Skin of body (tissue), 2 donors: ENCODE results near the gene MEOX1. TPM values are rescaled to one million over a fixed set of nuclear protein-coding genes. Genes with fewer than 3 reads are reported as not detected.
"Not testable (repeated sequence)": the region's sequence is repeated elsewhere in the genome, so short reads cannot be mapped to it uniquely, and the experiment has no call there.

Experiments used
- DNase-seq: peaks from one replicate; lab custom pipeline; 2025; lab: John Stamatoyannopoulos, UW
- total RNA-seq: library from RNA; depleted of rRNA; stranded (reverse); fragments of >200 nt; gene quantifications from one replicate; pipeline ENCODE4 v1.2.3, GENCODE V29; 2014

MEOX1 gene
- total RNA-seq, 1 donor from 2014 or later, result 10.9 TPM

DNA sequence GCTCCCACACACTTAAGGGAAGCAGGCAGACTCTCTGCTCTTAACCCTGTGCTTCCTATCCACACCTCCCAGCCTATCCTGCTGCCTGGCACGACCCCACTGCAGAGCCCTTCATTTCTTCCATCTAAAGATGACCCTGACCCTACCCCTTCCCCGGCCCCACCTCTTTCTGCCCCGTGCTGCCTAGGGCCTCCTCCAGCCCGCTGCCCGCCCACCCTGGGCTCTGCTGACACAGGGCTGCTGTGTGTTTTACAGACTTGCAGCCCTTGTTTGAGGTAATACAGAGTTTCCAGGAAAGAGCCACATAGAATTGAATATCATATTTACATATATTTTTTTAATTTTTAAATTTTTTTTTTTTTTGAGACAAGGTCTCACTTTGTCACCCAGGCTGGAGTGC, 42.0 kb downstream of the MEOX1 start:
- DNase-seq, result no peak

DNA sequence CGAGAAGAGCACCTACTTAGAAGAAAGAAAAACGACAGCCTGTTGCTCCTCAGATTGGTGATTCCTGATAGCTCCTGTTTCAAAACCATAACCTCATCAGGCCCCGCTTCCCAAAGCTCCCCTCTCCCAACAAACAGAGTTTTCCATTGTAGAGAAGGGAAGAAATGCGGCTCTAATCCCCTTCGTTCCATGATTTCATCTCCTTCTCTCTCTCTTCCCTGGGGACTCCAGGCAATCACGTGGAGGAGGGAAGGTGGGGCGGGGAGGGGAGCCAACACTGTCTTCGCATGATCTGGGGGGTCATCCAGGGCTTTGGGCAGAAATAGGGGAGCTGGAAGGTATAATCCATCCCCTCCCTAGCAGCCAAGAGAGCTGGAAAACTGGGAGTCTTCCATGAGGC, 43.4 kb downstream of the MEOX1 start:
- no peak for DNase-seq

DNA sequence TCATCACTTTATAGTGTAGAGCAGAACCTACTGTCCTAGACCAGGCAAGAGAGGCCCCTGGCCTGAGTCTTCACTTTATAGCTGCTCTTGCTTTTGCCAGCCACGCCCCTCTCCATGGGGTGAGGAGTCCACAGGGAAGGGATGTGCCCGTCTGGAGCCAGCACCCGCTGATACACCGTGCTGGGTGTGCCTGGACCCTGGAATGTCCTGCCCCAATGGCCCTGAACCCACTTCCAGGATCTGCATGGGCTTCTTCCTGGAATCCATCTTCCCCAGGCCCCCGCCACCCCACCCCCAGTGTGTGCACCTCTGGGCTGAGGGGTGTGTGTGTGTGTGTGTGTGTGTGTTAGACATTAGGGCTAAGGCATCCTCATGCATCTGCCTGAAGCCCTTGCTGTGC, 44.9 kb downstream of the MEOX1 start:
- no peak for DNase-seq

DNA sequence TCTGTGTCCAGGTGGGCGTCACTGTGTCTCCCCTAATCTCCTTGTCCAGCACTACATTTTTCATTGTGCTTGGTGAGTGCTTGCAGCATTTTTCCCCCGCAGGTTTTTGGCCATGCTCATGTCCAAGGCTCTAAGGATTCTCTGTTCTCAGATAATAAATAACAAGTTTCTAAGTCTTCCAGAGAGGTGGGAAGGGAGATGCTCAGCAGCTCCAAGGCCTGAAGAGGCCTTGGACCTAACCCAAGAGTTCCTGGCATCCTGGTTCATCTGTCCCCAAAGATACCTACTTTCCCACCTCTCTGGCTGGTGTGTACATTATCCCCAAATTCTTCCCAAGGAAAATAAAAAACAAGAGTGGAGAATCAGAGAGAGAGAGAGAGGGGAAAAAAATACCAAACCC, 45.3 kb downstream of the MEOX1 start:
- no peak for DNase-seq

DNA sequence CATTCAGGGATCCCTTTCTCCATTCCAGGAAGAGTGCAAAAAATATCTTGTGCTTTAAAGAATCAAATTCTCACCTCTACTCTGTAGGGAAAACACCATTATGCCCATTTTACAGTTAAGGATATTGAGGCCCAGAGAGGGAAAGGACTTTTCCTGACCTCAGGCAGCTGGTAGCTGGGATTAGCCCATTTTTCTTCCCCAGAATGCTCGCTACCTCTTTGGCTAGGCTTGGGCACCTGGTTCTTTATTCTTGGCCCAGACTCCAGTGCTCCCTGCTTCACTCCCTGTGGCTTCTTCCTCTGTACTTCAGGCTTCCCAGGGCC, 45.7 kb downstream of the MEOX1 start:
- no peak for DNase-seq

DNA sequence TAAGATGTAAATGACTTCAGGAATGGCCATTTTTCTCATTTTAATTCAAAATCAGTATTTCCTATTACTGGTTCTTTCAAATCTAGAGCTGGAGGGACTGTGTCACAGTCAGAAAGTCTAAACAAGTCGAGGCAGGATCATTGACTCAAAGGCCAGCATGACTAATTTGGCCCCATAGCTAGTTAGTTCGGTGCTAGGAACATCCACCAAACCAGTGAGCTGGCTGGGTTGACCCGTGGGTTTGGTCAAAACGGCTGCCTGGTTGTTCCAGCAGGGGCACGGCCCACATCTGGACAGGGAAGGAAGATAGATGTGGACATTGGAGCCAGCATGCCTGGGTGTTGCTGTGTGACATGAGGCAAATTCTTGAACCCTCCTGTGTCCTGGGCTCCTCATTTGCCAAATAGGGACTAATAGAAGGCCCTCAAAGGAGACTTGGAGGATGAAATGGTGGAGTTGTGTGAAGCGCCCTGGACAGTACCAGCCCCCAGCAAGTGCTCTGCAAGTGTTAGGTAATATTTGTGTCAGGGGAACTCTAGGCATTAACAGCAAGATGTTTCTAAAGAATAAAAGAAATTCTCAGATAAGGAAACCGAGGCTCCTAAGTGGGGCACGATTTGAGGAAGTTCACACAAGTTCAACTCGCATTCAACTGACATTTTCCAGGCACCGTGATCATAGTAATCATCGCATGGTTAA, 46.2 kb downstream of the MEOX1 start:
- no peak for DNase-seq

DNA sequence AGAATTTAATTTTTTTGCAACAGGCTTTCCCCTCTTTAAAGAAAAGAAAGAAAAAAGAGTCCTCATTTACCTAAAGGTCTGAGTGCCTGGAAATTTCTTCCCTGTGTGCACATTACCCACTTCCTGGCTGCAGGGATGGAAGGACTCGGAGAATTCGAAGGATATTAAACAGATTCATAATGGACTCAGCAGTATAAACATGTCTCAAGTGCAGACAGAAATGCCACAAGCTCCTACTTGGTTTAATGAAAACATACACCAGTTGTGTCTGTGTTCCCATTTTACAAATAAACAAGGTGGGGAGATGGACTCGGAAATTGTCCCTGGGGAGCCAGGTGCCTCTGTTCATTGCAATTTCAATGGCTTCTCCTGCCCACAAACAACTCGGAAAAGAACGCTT, 47.2 kb downstream of the MEOX1 start:
- DNase-seq, result no peak

DNA sequence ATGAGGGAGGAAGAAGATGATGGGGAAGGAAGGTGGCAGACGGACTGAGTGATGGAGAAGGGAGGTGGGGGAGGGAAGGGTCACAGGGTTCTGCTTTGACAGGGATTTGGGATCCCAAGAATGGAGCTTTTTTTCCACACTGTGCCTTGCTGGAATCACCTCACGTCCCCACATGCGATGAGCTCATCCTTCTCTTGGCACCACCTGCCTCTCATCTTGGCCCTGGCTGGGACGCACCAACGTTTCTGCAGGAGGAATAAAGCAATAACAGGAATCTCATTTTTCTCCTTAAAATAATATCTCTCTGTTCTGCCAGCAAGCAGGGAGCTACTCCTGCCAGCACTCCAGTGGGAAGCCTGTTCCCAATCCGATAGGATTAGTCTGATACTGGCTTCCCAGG, 47.8 kb downstream of the MEOX1 start:
- no peak for DNase-seq

DNA sequence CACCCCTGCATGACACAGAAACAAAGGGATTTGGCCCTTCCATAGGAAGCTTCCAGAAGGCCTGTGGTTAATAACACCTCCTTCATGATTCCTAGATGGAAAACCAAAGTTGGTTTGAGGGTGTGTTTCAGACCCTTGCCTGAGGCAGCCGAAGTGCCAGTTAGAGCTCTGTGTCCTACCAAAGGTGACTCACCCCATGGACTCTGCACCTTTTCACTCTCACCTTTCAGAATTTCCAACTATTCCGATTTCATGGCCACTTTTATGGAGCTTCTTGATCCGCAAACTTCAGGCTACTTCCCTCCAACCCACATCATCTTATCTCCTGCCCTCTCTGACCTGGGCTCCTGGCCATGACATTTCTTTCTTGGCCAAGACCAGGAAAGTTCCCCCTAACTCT, 49.2 kb downstream of the MEOX1 start:
- no peak for DNase-seq

DNA sequence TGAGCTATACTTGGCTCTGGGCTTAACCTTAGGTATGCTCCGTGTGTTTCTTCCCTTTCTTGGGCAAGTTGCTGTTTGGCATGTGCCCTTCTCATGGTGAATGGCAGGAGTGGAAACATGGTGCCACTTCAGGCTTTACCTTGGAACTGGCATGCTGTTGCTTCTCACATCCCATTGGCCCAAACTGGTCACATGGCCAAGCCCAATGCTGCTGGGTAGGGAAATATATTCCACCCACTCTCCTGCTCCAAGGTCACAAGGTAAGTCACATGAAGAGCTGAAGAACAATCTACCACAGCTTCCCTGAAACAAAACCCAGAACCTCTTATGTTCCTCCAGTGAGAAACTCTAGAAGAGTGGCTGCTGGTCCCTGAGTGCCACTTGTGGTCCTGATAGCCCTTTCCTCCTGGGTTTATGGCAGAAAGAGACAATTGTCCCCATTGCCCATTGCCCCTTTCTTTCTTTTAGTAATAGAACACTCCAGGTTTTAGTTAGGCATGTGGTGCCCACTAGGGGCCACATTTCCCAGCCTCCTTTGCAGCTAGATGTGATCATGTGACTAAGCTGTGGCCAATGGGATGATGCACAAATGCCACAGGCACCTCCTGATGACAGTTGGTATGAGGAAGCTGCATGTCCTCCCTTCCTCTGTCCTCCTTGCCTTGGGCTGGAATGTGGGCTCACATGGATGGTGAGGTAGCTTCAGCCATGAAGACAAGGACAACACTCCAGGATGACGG, 50.3 kb downstream of the MEOX1 start:
- DNase-seq, result no peak

DNA sequence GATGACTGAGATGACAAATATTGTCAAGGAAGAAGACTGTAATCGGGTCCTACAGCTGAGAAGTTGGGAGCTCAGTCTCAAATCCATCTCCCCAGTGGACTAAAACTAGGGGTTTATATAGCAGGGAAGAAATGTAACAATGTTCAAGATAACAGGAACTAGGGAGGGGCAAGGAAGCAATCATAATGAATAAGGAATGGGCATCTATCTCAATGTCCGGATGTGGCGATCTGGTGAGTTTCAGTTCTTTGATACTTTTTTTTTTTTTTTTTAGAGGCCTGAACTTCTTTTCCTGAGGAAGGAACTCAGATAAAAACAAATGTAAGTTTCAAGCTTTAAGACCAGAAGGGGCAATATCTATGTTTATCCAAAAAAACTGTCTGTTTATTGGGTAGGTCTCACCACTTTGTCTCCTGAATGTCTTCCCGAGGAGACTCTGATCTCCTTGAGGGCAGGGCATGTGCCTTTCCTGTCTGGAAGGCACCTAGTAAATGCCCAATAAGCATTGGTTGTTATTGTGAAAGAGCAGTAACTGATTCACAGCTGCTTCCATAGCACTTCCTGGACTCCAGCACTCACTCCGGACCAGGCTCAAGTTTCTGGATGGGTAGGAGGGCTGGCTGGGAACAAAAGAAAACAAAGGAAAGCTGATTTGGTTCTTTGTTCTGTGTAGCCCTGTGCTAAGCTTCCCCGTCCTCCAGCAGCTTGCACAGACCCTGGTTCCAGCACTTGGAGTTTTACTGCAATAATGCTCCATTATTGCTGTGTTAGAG, 51.9 kb downstream of the MEOX1 start:
- DNase-seq, result no peak

DNA sequence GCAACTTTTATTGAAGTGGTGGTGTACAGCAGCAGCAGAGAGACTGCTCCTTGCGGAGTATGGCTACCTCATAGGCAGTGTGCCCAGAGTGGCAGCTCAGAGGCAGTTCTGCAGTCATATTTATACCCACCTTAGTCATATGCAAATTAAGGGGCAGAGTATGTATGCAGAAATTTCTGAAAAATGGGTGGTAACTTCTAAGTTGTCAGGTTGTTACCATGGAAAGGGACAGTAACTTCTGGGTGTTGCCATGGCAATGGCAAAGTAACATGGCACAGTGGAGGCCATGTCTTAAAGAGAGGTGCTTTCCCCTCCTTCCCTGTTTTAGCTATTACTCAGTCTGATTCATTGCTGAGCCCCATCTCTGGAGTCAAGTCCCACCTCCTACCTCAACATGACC, 53.4 kb downstream of the MEOX1 start:
- no peak for DNase-seq

DNA sequence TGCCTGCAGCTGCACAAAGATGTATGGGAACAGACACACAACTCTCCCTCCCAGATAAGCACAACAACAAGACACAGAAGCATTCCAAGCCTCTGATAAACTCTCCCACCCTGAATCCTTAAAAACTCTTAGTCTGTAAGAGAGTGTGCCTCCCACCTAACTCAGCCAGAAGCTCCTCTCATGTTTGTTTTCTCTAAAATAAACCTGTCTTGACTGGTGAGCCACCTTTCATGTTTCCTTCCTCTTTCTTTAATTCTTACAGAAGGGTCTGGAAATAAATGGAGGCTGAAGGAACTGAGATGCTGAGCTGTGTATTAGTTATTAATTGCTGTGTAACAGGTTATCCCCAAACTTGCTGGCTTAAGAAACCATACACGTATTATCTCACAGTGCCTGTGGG, 57.2 kb downstream of the MEOX1 start:
- DNase-seq, result no peak

DNA sequence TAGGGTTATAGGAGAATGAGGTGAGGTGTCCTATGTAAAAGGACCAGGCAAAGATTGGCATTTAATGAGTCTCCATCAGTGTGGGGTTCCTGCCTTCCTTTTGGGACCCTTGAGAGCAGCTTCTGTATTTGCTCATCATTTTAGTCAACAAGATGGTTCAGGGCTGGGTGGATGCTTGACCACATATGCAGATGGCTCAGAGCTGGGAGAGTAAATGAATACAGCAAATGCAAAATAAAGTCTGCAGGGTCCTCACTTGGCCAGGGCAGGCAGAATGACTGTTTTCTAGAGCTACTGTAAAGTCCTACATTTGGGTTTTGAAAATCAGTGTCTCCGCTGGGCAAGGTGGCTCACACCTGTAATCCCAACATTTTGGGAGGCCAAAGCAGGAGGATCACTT, 58.4 kb downstream of the MEOX1 start:
- DNase-seq, result no peak

DNA sequence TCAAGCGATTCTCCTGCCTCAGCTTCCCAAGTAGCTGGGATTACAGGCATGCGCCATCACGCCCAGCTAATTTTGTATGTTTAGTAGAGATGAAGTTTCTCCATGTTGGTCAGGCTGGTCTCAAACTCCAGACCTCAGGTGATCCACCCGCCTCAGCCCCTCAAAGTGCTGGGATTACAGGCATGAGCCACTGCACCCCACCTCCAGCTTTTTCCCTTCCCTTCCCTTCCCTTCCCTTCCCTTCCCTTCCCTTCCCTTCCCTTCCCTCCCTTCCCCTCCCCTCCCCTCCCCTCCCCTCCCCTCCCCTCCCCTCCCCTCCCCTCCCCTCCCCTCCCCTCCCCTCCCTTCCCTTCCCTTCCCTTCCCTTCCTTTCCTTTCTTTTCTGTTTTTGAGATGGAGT, 59.2 kb downstream of the MEOX1 start:
- DNase-seq, result not testable (repeated sequence)

DNA sequence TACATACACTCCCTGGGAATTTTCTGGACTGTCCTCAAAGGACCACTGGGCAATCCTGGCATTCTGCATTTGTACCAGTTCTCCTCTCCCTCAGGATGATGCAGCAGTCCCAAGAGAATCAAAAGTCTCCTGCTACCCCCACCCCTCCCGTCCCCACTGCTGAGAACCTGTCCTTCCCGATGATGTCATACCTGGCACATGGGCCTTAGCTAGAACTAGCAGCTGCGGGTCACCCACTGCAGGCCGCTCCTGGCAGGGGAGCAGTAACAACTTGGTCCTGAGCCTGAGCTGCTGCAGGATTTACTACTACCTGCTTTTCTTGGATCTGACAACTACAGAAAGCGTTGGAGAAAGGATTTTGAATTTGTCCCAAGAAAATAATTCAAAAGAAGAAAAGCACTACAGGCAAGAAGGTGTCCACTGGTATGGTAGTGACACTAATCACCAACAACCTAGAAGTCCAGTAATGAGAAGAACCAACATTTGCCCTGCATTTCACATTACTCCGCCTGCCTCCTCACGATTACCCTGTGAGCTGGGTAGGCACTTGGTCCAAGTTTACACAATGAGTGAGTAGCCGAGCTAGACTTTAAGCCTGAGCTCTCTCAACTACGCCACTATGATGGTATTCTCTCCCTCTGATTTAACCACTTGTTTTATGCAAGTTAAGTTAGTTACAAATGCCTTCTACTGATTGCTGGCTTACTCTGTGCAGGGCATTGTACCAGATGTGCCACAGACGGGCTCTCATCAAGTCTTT, 60.3 kb downstream of the MEOX1 start:
- no peak for DNase-seq

DNA sequence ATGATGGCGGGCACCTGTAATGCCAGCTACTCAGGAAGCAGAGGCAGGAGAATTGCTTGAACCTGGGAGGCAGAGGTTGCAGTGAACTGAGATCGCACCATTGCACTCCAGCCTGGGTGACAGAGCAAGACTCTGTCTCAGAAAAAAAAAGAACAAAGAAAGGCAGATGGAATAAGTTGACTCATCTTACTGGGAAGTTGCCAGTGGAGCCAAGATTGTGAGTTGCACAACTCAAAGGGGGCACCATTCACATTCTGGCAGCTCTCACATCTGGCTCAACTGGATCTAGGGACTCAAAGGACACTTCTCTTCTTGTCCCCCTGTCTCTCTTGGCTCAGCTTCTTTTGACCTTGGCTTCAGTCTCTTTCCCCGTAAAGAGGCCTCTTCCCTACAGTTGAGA, 61.9 kb downstream of the MEOX1 start:
- DNase-seq, result peak; percentile 36

DNA sequence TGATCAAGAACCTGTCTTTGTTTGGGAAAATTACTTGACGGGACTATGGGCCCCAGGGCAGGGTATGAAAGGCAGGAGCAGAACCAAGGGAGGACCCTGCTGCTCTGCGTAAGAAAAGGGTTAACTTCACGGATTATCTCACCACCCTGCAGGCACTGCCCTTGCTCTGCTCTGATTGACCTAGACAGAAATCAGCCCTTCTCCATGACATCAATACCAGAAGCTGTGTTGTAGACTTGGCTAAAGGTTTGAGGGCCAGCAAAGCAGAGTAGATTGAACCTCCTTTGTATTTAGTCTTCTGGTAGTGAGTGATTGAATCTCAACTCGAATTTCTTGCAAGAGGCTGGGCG, 62.7 kb downstream of the MEOX1 start:
- DNase-seq, result no peak

DNA sequence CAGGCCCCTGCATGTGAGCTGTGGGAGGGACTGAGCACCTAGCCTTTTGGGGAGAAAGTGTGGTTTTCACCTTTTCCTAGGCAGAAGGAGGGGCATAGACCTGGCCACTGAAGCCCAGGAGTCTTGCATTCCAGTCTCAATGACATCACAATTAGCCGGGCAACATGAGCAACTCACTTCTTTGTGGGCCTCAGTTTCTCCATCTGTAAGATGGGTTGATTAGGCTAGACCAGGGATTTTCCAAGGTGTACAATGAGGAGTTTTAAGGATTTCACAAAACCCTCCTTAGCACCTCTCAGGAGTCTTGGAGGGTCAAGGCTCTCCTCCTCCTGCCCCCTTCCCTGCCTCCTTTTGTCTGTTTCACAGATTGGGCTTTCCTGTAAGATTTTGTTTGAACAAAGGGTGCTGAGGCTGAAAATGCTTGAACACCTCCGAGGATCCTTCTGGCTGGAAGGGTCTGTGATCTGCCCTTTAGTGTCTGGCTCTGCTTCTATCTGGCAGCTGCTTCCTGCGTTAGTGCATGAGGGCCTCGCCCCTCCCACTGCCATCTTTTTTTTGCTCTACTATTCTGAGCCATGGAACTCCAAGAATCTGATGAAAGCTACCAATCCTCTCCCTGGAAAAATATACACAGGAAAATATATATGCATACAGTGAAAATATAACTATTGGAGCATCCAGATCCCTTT, 63.2 kb downstream of the MEOX1 start:
- DNase-seq, result no peak

DNA sequence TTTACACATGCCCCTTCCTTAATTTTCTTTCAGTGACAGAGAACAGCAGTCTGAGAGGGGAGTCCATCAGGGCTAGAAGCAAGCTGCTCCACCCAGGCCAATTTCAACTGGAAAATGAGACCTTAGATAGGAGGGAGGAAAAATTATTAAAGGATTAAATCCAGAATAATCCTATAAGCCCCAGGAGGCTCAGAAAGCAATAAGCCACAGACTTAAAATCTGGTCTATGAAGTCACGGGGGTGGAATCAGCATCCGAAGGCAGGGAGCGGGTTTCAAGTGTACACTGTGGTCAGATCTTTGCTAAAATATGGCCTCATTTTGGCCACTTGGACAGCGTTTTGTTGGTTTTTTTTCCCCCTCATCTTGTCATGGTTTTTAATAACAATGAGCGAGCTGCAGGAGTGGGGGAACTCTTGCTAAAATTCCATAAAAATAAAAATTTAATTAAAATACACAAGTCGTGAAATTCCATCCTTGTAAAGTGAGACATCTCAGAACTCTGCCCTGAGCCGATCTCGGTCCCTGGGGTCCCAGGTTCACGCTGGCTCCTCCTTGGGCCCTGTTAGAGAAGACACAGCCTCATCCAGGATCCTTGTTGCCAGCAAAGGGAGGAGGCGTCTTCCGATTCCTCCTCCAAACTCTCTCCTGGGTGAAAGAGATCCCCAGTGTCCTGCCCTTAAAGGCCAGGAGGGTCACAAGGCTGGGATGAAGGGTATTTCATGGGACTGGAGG, 63.9 kb downstream of the MEOX1 start:
- DNase-seq, result no peak

DNA sequence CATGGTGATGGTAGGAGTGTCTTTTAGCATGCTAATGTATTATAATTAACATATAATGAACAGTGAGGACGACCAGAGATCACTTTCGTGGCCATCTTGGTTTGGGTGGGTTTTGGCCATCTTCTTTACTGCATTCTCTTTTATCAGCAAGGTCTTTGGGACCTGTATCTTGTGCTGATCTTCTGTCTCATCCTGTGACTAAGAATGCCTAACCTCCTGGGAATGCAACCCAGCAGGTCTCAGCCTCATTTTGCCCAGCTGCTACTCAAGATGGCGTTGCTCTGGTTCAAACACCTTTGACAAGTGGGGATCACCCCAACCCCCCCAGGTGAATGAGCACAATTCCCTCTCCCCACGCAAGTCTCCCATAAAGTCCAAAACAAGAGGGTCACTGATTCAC, 66.3 kb downstream of the MEOX1 start:
- DNase-seq, result no peak
